SK-N-MC (cell line): ENCODE results near the gene TMEM132D.

Experiments
- EZH2 ChIP-seq: fragments of 200-600 bp; sonication (generic); IDR thresholded peaks from one replicate; pipeline ENCODE4 v1.6.1; 2017; ENCODE audit warnings: antibody characterized with exemption
- POLR2AphosphoS5 ChIP-seq: IDR thresholded peaks from 2 replicates; pipeline ENCODE4 v1.6.1; 2012; ENCODE audit warnings: mild to moderate bottlenecking, low read depth, low read length, borderline replicate concordance

DNA sequence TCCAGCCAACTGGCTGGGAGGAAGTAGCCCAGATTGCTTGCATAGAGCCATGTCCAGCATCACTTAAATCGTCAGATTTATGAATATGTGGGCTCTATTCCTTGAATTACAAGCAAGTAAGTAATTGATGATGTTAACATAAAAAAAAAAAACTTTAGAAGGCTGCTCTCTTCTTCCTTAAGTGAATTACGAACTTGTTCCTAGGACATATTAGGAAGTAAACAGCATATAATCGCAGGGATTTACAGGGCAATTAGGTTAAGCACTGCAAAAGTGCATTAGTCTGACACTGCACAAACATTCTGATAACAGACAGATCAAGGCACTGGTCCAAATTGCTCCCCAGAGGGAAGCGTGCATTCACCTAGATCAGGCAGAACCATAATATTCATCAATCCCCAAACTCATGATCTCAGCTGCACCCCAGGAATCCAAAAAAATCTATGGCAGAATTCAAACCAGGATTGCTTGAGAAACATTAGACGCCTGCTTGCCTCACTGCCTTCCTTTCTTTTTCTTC, 293.2 kb downstream of the TMEM132D start:
- no peak for TF ChIP-seq EZH2
- no peak for TF ChIP-seq POLR2AphosphoS5
